SK-N-SH (cell line): ENCODE data around the gene PPP3CA. TPM values are rescaled to one million over a fixed set of nuclear protein-coding genes. Genes with fewer than 3 reads are reported as not detected.

Experiments used
- CTCF ChIA-PET: fragments of 300-600, 350-600 bp; formaldehyde crosslinking; extraction: SDS; loops from one replicate; lab custom pipeline; 2021; lab: Yijun Ruan, JAX
- POLR2A ChIA-PET: fragments of 350-600 bp; sonication (Branson Sonifier 250); formaldehyde crosslinking; extraction: SDS; loops from one replicate; lab custom pipeline; 2020; ENCODE audit warnings: antibody characterized with exemption, inconsistent platforms; lab: Yijun Ruan, JAX
- DNase-seq: peaks from one replicate; pipeline ENCODE4 v3.0.0; 2012
- H2AFZ ChIP-seq: fragments of 200-600 bp; sonication (generic); 2 replicates; pipeline ENCODE4 v1.8.1; 2016; ENCODE audit warnings: antibody characterized with exemption, mild to moderate bottlenecking, low read depth
- H3F3A ChIP-seq: fragments of 200-600 bp; sonication (generic); replicated peaks from 2 replicates; pipeline ENCODE3; 2016; ENCODE audit warnings: antibody characterized with exemption, mild to moderate bottlenecking; ENCODE audit not compliant: insufficient read depth
- H3K27ac ChIP-seq, 2 experiments: fragments of 200-500 bp in 1 of 2; fragments of 200-600 bp in 1 of 2; sonication (Bioruptor generic) in 1 of 2; sonication (generic), shearing (Covaris generic) in 1 of 2; 2 replicates each; pipeline versions ENCODE4 v1.5.1 to v1.6.1; 2014 to 2016; ENCODE audit warnings: low read depth in 2 of 2, inconsistent platforms in 1 of 2, low read length in 1 of 2, mild to moderate bottlenecking in 1 of 2, mixed read lengths in 1 of 2
- H3K27me3 ChIP-seq: fragments of 200-600 bp; sonication (generic), shearing (Covaris generic); 2 replicates; pipeline ENCODE4 v1.6.1; 2016; ENCODE audit warnings: mixed run types; ENCODE audit not compliant: insufficient read depth
- H3K36me3 ChIP-seq, 2 experiments: fragments of 200-500 bp in 1 of 2; fragments of 200-600 bp in 1 of 2; sonication (Bioruptor generic) in 1 of 2; sonication (generic) in 1 of 2; replicated peaks in 1 of 2; 2 replicates each; pipeline versions ENCODE3 to v1.5.1; 2014 to 2016; ENCODE audit warnings: low read length in 1 of 2, mild to moderate bottlenecking in 1 of 2; ENCODE audit not compliant: insufficient read depth in 2 of 2, control insufficient read depth in 1 of 2
- H3K4me1 ChIP-seq, 2 experiments: fragments of 200-500 bp in 1 of 2; fragments of 200-600 bp in 1 of 2; sonication (Bioruptor generic) in 1 of 2; sonication (generic), shearing (Covaris generic) in 1 of 2; 2 replicates each; pipeline versions ENCODE4 v1.5.1 to v1.6.1; 2014 to 2016; ENCODE audit warnings: low read depth in 1 of 2, low read length in 1 of 2, mixed run types in 1 of 2; ENCODE audit not compliant: insufficient read depth in 2 of 2, control insufficient read depth in 1 of 2
- H3K4me2 ChIP-seq: fragments of 200-600 bp; sonication (generic), shearing (Covaris generic); 2 replicates; pipeline ENCODE4 v1.6.1; 2017; ENCODE audit warnings: mixed run types
- H3K4me3 ChIP-seq, 2 experiments: fragments of 200-500 bp in 1 of 2; fragments of 200-600 bp in 1 of 2; sonication (Bioruptor generic) in 1 of 2; sonication (generic), shearing (Covaris generic) in 1 of 2; 2 replicates each; pipeline versions ENCODE4 v1.5.1 to v1.8.1; 2014 to 2016; ENCODE audit warnings: low read depth in 2 of 2, inconsistent platforms in 1 of 2, low read length in 1 of 2, mild to moderate bottlenecking in 1 of 2, mixed read lengths in 1 of 2, moderate library complexity in 1 of 2
- H3K79me2 ChIP-seq: fragments of 200-600 bp; sonication (generic); 2 replicates; pipeline ENCODE4 v1.8.1; 2017; ENCODE audit warnings: mild to moderate bottlenecking; ENCODE audit not compliant: insufficient read depth
- H3K9ac ChIP-seq: fragments of 200-600 bp; sonication (generic); 2 replicates; pipeline ENCODE4 v1.6.1; 2017; ENCODE audit warnings: mixed run types
- H3K9me2 ChIP-seq: fragments of 200-600 bp; sonication (generic); 2 replicates; pipeline ENCODE4 v1.6.1; 2017; ENCODE audit warnings: mixed run types
- H3K9me3 ChIP-seq: fragments of 200-600 bp; sonication (generic); 2 replicates; pipeline ENCODE4 v1.6.1; 2017; ENCODE audit warnings: mixed run types, mild to moderate bottlenecking, moderate library complexity
- H4K20me1 ChIP-seq: fragments of 200-600 bp; sonication (generic); 2 replicates; pipeline ENCODE4 v1.6.1; 2017; ENCODE audit warnings: mild to moderate bottlenecking, mixed run types; ENCODE audit not compliant: insufficient read depth
- CHD2 ChIP-seq: fragments of 150-350 bp; IDR thresholded peaks from 2 replicates; pipeline ENCODE4 v1.6.1; 2018; ENCODE audit warnings: low read length; ENCODE audit not compliant: partially characterized antibody
- CTCF ChIP-seq: fragments of 200-600 bp; sonication (generic); IDR thresholded peaks from 2 replicates; pipeline ENCODE4 v1.6.1; 2017; ENCODE audit warnings: antibody characterized with exemption, mild to moderate bottlenecking, moderate library complexity
- EZH2phosphoT487 ChIP-seq: fragments of 200-600 bp; sonication (generic); IDR thresholded peaks from 2 replicates; pipeline ENCODE4 v1.6.1; 2017; ENCODE audit warnings: low read depth, mixed run types, mild to moderate bottlenecking, antibody characterized with exemption, moderate library complexity, borderline replicate concordance
- FOXM1 ChIP-seq: IDR thresholded peaks from 2 replicates; pipeline ENCODE4 v1.4.0; 2012; ENCODE audit warnings: low read depth, mild to moderate bottlenecking
- MAX ChIP-seq: IDR thresholded peaks from 2 replicates; pipeline ENCODE4 v1.4.0; 2012; ENCODE audit warnings: low read depth
- POLR2AphosphoS5 ChIP-seq: IDR thresholded peaks from 2 replicates; pipeline ENCODE4 v1.6.1; 2012; ENCODE audit warnings: low read depth, low read length
- REST ChIP-seq: IDR thresholded peaks from 2 replicates; pipeline ENCODE4 v1.6.1; 2012; ENCODE audit warnings: mild to moderate bottlenecking, low read depth, low read length, moderate library complexity
- SIN3A ChIP-seq: IDR thresholded peaks from 2 replicates; pipeline ENCODE4 v1.6.1; 2012; ENCODE audit warnings: low read depth, mild to moderate bottlenecking, low read length, moderate library complexity, borderline replicate concordance
- USF1 ChIP-seq: IDR thresholded peaks from 2 replicates; pipeline ENCODE4 v1.4.0; 2012; ENCODE audit warnings: low read depth, borderline replicate concordance
- WGBS: methylation state at CpG from one replicate; pipeline ENCODE4 v1.1.6; 2017; ENCODE audit warnings: low lambda C conversion rate; 5-methylcytosine and 5-hydroxymethylcytosine counted together
- polyA plus RNA-seq, 3 experiments: library from polyadenylated mRNA; depleted of rRNA; stranded (reverse); fragments of >200 nt; gene quantifications; 2 replicates each; pipeline ENCODE4 v1.2.3, GENCODE V29; 2012

The PPP3CA gene
- polyA plus RNA-seq, 1 of the 3 experiments (the other 2 are of a cell fraction), result 10.7 TPM

GRCh38 chr4:101224358-101225218 is 122.7 kb downstream of the PPP3CA start:
- Histone ChIP-seq H3K4me1 (peaks cover 5 to 13% of the 10 kb centered on the region in 2 experiments; a peak in 2 of 4 replicates), H4K20me1 (peaks cover 11% of the 10 kb centered on the region; the same call in 1 of the 2 replicates), H3K9me3 (no peaks in the 10 kb centered on the region), H3K4me3 (no peak overlapping the region), H3F3A (peaks cover 5% of the 10 kb centered on the region), H3K79me2 (peaks cover 61% of the 10 kb centered on the region), H3K36me3 (no peaks in the 10 kb centered on the region), H3K9ac (no peak overlapping the region), H3K27me3 (no peaks in the 10 kb centered on the region), H3K27ac (no peak overlapping the region), H3K4me2 (no peak overlapping the region), H2AFZ (no peak overlapping the region), H3K9me2 (no peaks in the 10 kb centered on the region)
- DNase-seq, result no peak
- POLR2A ChIA-PET, result no interaction called here
- TF ChIP-seq MAX, result no peak
- no peak for TF ChIP-seq POLR2AphosphoS5
- TF ChIP-seq CTCF, result no peak
- TF ChIP-seq CHD2, result no peak
- no peak for TF ChIP-seq SIN3A
- TF ChIP-seq USF1, result no peak
- TF ChIP-seq REST, result no peak
- TF ChIP-seq FOXM1, result no peak
- TF ChIP-seq EZH2phosphoT487, result no peak
- CTCF ChIA-PET, result interaction anchor here (1.1 to 1.5 kb wide), 2 partner anchors 29 to 56 kb away, joined by 3 read pairs; no protein-coding TSS in a partner anchor
- WGBS, result 70% methylated on average over 4 of the region's 4 CpGs
